Measurements from ENCODE around the gene EIF3F. TPM values are rescaled to one million over a fixed set of nuclear protein-coding genes. Genes with fewer than 3 reads are reported as not detected.

The EIF3F gene, protein sequence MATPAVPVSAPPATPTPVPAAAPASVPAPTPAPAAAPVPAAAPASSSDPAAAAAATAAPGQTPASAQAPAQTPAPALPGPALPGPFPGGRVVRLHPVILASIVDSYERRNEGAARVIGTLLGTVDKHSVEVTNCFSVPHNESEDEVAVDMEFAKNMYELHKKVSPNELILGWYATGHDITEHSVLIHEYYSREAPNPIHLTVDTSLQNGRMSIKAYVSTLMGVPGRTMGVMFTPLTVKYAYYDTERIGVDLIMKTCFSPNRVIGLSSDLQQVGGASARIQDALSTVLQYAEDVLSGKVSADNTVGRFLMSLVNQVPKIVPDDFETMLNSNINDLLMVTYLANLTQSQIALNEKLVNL
- 100 to 1,000 TPM; 132 to 201 (median 175) TPM for total RNA-seq
- polyA plus RNA-seq: 100 to 1,000 TPM; 106 to 189 TPM

DNA sequence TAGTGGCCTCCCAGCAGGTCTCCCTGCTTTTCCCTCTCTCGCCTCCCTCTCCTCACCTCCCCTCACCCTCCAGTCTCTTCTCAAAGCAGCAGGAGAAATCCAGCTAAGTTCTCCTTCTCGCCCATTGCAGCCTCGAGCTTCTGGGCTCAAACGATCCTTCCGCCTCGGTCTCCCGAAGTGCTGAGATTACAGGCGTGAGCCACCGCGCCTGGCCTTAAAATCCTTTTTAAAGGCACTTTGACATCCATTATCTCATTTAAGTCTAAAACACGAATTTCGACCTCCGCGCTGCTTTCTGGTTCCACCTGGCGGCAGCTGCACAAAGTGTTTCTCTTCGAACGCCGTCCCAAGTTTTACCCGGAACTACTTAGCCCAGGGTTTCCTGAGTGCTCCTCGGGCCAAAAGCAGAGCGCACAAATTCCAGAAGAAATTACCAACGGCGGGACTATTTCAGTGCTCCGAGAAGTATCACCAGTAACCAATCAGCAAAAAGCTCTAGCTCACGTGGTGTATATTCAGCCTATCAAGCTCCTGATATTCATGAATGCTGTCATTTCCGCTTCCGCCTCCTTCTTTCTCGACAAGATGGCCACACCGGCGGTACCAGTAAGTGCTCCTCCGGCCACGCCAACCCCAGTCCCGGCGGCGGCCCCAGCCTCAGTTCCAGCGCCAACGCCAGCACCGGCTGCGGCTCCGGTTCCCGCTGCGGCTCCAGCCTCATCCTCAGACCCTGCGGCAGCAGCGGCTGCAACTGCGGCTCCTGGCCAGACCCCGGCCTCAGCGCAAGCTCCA, at the start of gene EIF3F:
Gene EIF3F (plus strand): TSS at position 570 of the 792 bp plus-strand sequence. CDS start 16 bp downstream, at position 586.
- peak; percentile 82 to 96 (median 92) for DNase-seq
- intact Hi-C loops (cut with DNase I): loop anchor here in 2 of 3 donors (5.0 kb wide), 2 partner anchors 90 to 95 kb away; no protein-coding TSS in a partner anchor
- 1% methylated on average over 47 of the region's 47 CpGs for WGBS, 2 donors
- Histone ChIP-seq H3K27ac (peak within 1 kb of the TSS; percentile 3 to 66 (median 58)), H3K27me3 (no peaks in the 10 kb centered on the region), H3K4me3 (peak within 1 kb of the TSS; percentile 55 to 89 (median 70)), H3K36me3 (peaks cover 0 to under 1% (median 0%) of the 10 kb centered on the region in 3 donors), H3K9me3 (no peaks in the 10 kb centered on the region), H3K4me1 (peaks cover 16 to 37% (median 21%) of the 10 kb centered on the region in 3 donors)
- peak; percentile 98 to 100 (median 98) for ATAC-seq
- FAIRE-seq: peak; percentile 96
- TF ChIP-seq, protein P1, sequence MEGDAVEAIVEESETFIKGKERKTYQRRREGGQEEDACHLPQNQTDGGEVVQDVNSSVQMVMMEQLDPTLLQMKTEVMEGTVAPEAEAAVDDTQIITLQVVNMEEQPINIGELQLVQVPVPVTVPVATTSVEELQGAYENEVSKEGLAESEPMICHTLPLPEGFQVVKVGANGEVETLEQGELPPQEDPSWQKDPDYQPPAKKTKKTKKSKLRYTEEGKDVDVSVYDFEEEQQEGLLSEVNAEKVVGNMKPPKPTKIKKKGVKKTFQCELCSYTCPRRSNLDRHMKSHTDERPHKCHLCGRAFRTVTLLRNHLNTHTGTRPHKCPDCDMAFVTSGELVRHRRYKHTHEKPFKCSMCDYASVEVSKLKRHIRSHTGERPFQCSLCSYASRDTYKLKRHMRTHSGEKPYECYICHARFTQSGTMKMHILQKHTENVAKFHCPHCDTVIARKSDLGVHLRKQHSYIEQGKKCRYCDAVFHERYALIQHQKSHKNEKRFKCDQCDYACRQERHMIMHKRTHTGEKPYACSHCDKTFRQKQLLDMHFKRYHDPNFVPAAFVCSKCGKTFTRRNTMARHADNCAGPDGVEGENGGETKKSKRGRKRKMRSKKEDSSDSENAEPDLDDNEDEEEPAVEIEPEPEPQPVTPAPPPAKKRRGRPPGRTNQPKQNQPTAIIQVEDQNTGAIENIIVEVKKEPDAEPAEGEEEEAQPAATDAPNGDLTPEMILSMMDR (IDR thresholded peaks at IDR 0.05): peak; percentile 64 to 79 (median 79)

DNA sequence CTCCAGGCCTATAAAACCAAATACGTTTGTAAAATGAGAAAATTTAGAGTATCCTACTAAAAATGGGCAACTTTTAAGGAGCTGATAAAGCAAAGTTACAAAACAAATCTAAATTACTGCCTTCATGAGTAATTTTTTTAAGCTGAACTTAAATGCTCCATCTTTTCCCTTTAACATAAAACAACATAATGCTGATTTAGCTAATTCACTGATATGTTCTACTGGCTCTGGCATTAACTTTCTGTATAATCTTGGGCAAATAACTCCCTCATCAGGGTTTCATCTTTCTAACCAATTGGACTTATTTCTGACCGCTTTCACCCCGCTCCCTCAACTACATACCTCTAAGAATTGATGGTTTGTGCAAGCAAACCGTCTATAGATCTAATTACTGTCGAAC, 46.0 kb upstream of the EIF3F start:
- DNase-seq (no peak), FAIRE-seq (no peak), ATAC-seq (no peak)
- TF ChIP-seq, protein P1 (IDR thresholded peaks at IDR 0.05): no peak
- no peak overlapping the region for H3K27ac ChIP-seq
- H3K4me3 ChIP-seq: no peak overlapping the region
- H3K9me3 ChIP-seq: no peaks in the 10 kb centered on the region
- H3K36me3 ChIP-seq: no peaks in the 10 kb centered on the region
- 52 to 64% methylated on average over 5 of the region's 5 CpGs for WGBS, 2 donors
- intact Hi-C loops (cut with DNase I): no loop called here
- peaks cover 10 to 14% (median 11%) of the 10 kb centered on the region in 3 donors for H3K4me1 ChIP-seq
- H3K27me3 ChIP-seq: no peaks in the 10 kb centered on the region

DNA sequence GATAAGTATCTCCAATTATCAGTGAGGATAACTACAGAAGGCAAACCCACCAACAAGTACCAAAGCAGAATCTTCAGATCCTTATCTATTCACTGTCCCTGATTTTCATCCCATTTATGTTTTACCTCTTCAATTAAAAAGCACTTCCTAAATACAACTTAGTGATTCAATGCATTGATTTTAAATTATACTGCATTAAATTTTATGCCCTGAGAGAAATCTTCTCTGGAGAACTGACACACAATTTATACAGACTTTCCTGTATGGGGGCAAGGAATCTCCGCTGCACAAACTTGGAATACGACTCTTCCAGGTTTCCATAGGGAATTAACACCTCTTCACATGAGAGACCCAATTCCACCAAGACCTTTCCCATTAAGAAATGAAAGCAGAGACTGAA, 45.5 kb upstream of the EIF3F start, which contains the start of gene OR10A3:
Gene OR10A3 (minus strand): TSS at position 101 of the 400 bp plus-strand sequence. CDS start 2,188 bp downstream, outside the sequence.
- TF ChIP-seq, protein P1 (IDR thresholded peaks at IDR 0.05): no peak

DNA sequence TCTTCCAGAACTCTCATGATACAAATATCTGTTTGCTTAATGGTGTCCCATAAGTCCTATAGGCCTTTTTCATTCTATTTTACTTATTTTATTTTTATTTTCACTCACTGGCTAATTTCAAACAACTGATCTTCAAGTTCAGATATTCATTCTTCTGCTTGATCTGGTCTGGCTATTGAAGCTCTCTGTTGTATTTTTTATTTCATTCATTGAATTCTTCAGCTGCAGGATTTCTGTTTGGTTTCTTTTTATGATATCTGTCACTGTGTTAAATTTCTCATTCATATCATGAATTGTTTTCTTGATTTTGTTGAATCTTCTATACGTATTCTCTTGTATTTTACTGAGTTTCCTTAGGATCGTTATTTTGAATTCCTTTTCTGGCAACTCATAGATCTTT, 43.0 kb upstream of the EIF3F start:
- Histone ChIP-seq H3K27me3 (no peaks in the 10 kb centered on the region), H3K27ac (no peak overlapping the region), H3K36me3 (no peaks in the 10 kb centered on the region), H3K9me3 (no peaks in the 10 kb centered on the region), H3K4me1 (no peaks in the 10 kb centered on the region), H3K4me3 (no peak overlapping the region)
- ATAC-seq (no peak), DNase-seq (no peak), FAIRE-seq (no peak)
- TF ChIP-seq, protein P1 (IDR thresholded peaks at IDR 0.05): no peak
- WGBS, 2 donors: 77 to 93% methylated on average over 2 of the region's 2 CpGs
- intact Hi-C loops (cut with DNase I): no loop called here

More for the DNA sequence above, 45.5 kb upstream of the EIF3F start, which contains the start of gene OR10A3:
- intact Hi-C loops (cut with DNase I): no loop called here
- no peak within 1 kb of the TSS for H3K27ac ChIP-seq
- no peaks in the 10 kb centered on the region for H3K9me3 ChIP-seq
- H3K36me3 ChIP-seq: no peaks in the 10 kb centered on the region
- no peak within 1 kb of the TSS for H3K4me3 ChIP-seq
- FAIRE-seq (no peak), DNase-seq (no peak), ATAC-seq (no peak)
- 81 to 88% methylated on average over 2 of the region's 2 CpGs for WGBS, 2 donors
- no peaks in the 10 kb centered on the region for H3K27me3 ChIP-seq
- peaks cover 7 to 10% (median 7%) of the 10 kb centered on the region in 3 donors for H3K4me1 ChIP-seq
